Endothelial cell of umbilical vein (primary cell): ENCODE results near the gene GMEB2.

ENCODE experiments used
- CTCF ChIP-seq, 2 donors: IDR thresholded peaks; 1 replicate in 1 of 2; 2 replicates in 1 of 2; pipeline ENCODE4 v1.5.1; 2011; ENCODE audit warnings: low read length in 2 of 2, mild to moderate bottlenecking in 2 of 2, moderate library complexity in 2 of 2, control low read depth in 1 of 2, inconsistent platforms in 1 of 2, low read depth in 1 of 2; ENCODE audit not compliant: insufficient read depth in 1 of 2; ENCODE audit errors: extremely low read depth in 1 of 2
- EZH2 ChIP-seq: IDR thresholded peaks from 2 replicates; pipeline ENCODE4 v1.6.1; 2012; ENCODE audit warnings: borderline replicate concordance, low read depth, mild to moderate bottlenecking, moderate library complexity, low read length, inconsistent platforms; ENCODE audit not compliant: severe bottlenecking
- JUN ChIP-seq: IDR thresholded peaks from 2 replicates; pipeline ENCODE4 v1.6.1; 2011; ENCODE audit warnings: borderline replicate concordance, low read depth; ENCODE audit not compliant: insufficient read length, insufficient read depth
- MYC ChIP-seq: IDR thresholded peaks from one replicate; pipeline ENCODE4 v1.6.1; 2011; ENCODE audit warnings: mild to moderate bottlenecking, low read depth, low read length
- POLR2A ChIP-seq: IDR thresholded peaks from 2 replicates; pipeline ENCODE4 v1.6.1; 2012; ENCODE audit warnings: low read depth, mild to moderate bottlenecking, control low read depth, low read length
- POLR2AphosphoS5 ChIP-seq: IDR thresholded peaks from 2 replicates; pipeline ENCODE4 v1.6.1; 2012; ENCODE audit warnings: low read depth, mild to moderate bottlenecking, control low read depth, low read length, moderate library complexity; ENCODE audit not compliant: insufficient read depth

- TF ChIP-seq CTCF (IDR thresholded peaks at IDR 0.05; ENCODE audit: extremely low read depth in 1 of 2, insufficient read depth in 1 of 2, low read depth in 1 of 2, low read length in 2 of 2) (no peak), EZH2 (no peak), MYC (no peak), POLR2AphosphoS5 (no peak), POLR2A (no peak), JUN (no peak)
These were observed 27.4 kb downstream of the GMEB2 start for GRCh38 chr20:63599396-63600050.
